ENCODE results near the gene TNS1.
A peak's percentile ranks its signal among the peaks of the same experiment; 100 is the strongest.

Gene TNS1

GRCh38 chr2:217784996-217785543 lies 217.7 kb downstream of the TNS1 start:
- Histone ChIP-seq H3K36me3 (replicated peaks; ENCODE audit: insufficient read depth, low read length) (no peaks in the 10 kb centered on the region), H3K9ac (ENCODE audit: low read length) (no peak overlapping the region), H3K9me2 (replicated peaks; ENCODE audit: insufficient read depth, low read length) (no peaks in the 10 kb centered on the region), H3K4me2 (ENCODE audit: low read depth, low read length) (peak overlapping the region; percentile 40), H3K9me3 (replicated peaks; ENCODE audit: insufficient read depth, low read length) (no peaks in the 10 kb centered on the region), H2AFZ (ENCODE audit: low read length) (peak overlapping the region; percentile 84), H3F3A (ENCODE audit: insufficient read depth, low read length) (no peaks in the 10 kb centered on the region), H3K4me3 (ENCODE audit: low read length) (no peak overlapping the region), H3K4me1 (ENCODE audit: low read length) (0 out of 2 replicates have a peak, but pooled peaks cover 3% of the 10 kb centered on the region), H4K20me1 (ENCODE audit: insufficient read depth, low read length) (no peaks in the 10 kb centered on the region), H3K27me3 (replicated peaks; ENCODE audit: insufficient read depth, low read length) (no peaks in the 10 kb centered on the region), H3K79me2 (ENCODE audit: low read length) (no peaks in the 10 kb centered on the region), H3K27ac (ENCODE audit: low read length) (no peak overlapping the region)
- DNase-seq: no peak
- no peak for TF ChIP-seq EZH2phosphoT487 (IDR thresholded peaks at IDR 0.05; ENCODE audit: low read length)
- TF ChIP-seq EZH2 (optimal IDR thresholded peaks at IDR 0.05; ENCODE audit: low read depth, low read length): no peak
- TF ChIP-seq, protein P1, sequence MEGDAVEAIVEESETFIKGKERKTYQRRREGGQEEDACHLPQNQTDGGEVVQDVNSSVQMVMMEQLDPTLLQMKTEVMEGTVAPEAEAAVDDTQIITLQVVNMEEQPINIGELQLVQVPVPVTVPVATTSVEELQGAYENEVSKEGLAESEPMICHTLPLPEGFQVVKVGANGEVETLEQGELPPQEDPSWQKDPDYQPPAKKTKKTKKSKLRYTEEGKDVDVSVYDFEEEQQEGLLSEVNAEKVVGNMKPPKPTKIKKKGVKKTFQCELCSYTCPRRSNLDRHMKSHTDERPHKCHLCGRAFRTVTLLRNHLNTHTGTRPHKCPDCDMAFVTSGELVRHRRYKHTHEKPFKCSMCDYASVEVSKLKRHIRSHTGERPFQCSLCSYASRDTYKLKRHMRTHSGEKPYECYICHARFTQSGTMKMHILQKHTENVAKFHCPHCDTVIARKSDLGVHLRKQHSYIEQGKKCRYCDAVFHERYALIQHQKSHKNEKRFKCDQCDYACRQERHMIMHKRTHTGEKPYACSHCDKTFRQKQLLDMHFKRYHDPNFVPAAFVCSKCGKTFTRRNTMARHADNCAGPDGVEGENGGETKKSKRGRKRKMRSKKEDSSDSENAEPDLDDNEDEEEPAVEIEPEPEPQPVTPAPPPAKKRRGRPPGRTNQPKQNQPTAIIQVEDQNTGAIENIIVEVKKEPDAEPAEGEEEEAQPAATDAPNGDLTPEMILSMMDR (IDR thresholded peaks at IDR 0.05; ENCODE audit: low read length): no peak

GRCh38 chr2:217783243-217783642 lies 219.6 kb downstream of the TNS1 start:
- H3K36me3 ChIP-seq (replicated peaks; ENCODE audit: insufficient read depth, low read length): no peaks in the 10 kb centered on the region
- no peak for TF ChIP-seq EZH2phosphoT487 (IDR thresholded peaks at IDR 0.05; ENCODE audit: low read length)
- TF ChIP-seq, protein P1 (IDR thresholded peaks at IDR 0.05; ENCODE audit: low read length): no peak
- no peak overlapping the region for H3K27ac ChIP-seq (ENCODE audit: low read length)
- no peaks in the 10 kb centered on the region for H3K27me3 ChIP-seq (replicated peaks; ENCODE audit: insufficient read depth, low read length)
- no peaks in the 10 kb centered on the region for H3K9me2 ChIP-seq (replicated peaks; ENCODE audit: insufficient read depth, low read length)
- H3F3A ChIP-seq (ENCODE audit: insufficient read depth, low read length): no peaks in the 10 kb centered on the region
- no peak overlapping the region for H3K4me2 ChIP-seq (ENCODE audit: low read depth, low read length)
- 0 out of 2 replicates have a peak, but pooled peaks cover 3% of the 10 kb centered on the region for H3K4me1 ChIP-seq (ENCODE audit: low read length)
- no peak overlapping the region for H3K4me3 ChIP-seq (ENCODE audit: low read length)
- no peak overlapping the region for H3K9ac ChIP-seq (ENCODE audit: low read length)
- no peaks in the 10 kb centered on the region for H4K20me1 ChIP-seq (ENCODE audit: insufficient read depth, low read length)
- H2AFZ ChIP-seq (ENCODE audit: low read length): no peak overlapping the region
- DNase-seq: no peak
- no peaks in the 10 kb centered on the region for H3K79me2 ChIP-seq (ENCODE audit: low read length)
- H3K9me3 ChIP-seq (replicated peaks; ENCODE audit: insufficient read depth, low read length): no peaks in the 10 kb centered on the region

DNA sequence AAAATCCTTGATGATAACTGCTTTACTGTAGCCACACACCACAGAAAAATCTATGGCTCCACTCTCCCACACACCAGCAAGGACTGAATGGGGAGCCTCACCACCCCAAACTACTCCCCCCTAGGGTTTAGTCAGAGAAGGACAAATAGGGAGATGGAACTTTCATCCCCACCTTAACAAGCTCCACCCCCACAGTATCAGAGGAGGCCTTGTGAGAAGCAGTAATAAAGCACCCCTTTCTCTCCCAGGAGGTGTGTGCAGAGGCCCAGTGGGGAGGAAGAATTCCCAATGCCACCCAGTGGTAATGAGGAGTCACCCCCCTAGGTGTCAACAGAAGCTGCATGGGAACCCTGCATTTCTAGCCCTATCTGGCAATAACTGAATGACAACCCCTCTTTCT lies 224.9 kb downstream of the TNS1 start:
- Histone ChIP-seq H3K27ac (ENCODE audit: low read length) (no peak overlapping the region), H3K27me3 (replicated peaks; ENCODE audit: insufficient read depth, low read length) (no peaks in the 10 kb centered on the region), H3K36me3 (replicated peaks; ENCODE audit: insufficient read depth, low read length) (no peaks in the 10 kb centered on the region), H3K4me1 (ENCODE audit: low read length) (no peaks in the 10 kb centered on the region), H4K20me1 (ENCODE audit: insufficient read depth, low read length) (no peaks in the 10 kb centered on the region), H3F3A (ENCODE audit: insufficient read depth, low read length) (no peaks in the 10 kb centered on the region), H3K9me3 (replicated peaks; ENCODE audit: insufficient read depth, low read length) (no peaks in the 10 kb centered on the region), H3K9me2 (replicated peaks; ENCODE audit: insufficient read depth, low read length) (no peaks in the 10 kb centered on the region), H3K4me3 (ENCODE audit: low read length) (no peak overlapping the region), H3K79me2 (ENCODE audit: low read length) (no peaks in the 10 kb centered on the region), H3K4me2 (ENCODE audit: low read depth, low read length) (no peak overlapping the region), H2AFZ (ENCODE audit: low read length) (no peak overlapping the region), H3K9ac (ENCODE audit: low read length) (no peak overlapping the region)
- DNase-seq: no peak
- TF ChIP-seq, protein P1 (IDR thresholded peaks at IDR 0.05; ENCODE audit: low read length): no peak
- TF ChIP-seq EZH2 (optimal IDR thresholded peaks at IDR 0.05; ENCODE audit: low read depth, low read length) (no peak), EZH2phosphoT487 (IDR thresholded peaks at IDR 0.05; ENCODE audit: low read length) (no peak)

Data from MM.1S (cell line).